ENCODE data around the gene PCSK9. TPM values are rescaled to one million over a fixed set of nuclear protein-coding genes. Genes with fewer than 3 reads are reported as not detected.

The PCSK9 gene
- total RNA-seq, 2 donors from 2014 or later, result 0.21 to 0.27 TPM

GRCh38 chr1:55073187-55073916, 34.0 kb downstream of the PCSK9 start:
- H3K27ac ChIP-seq, result no peak overlapping the region
- no peak for TF ChIP-seq CTCF (IDR thresholded peaks at IDR 0.05)
- H3K4me1 ChIP-seq (ENCODE audit: control insufficient read depth in 1 of 2, low read depth in 2 of 2), result no peaks in the 10 kb centered on the region
- ATAC-seq (ENCODE audit: insufficient number of reproducible peaks, low FRiP score, low read depth), result no peak
- no peaks in the 10 kb centered on the region for H3K9me3 ChIP-seq
- no peak for DNase-seq (ENCODE audit: low spot score)
- H3K27me3 ChIP-seq (replicated peaks; ENCODE audit: insufficient read depth), result no peaks in the 10 kb centered on the region
- no peak overlapping the region for H3K4me3 ChIP-seq
- H3K36me3 ChIP-seq, result peaks cover 68% of the 10 kb centered on the region

- Histone ChIP-seq H3K27me3 (replicated peaks; ENCODE audit: insufficient read depth) (no peaks in the 10 kb centered on the region), H3K9me3 (no peaks in the 10 kb centered on the region), H3K4me3 (no peak overlapping the region), H3K36me3 (peaks cover 59% of the 10 kb centered on the region), H3K4me1 (ENCODE audit: control insufficient read depth in 1 of 2, low read depth in 2 of 2) (no peaks in the 10 kb centered on the region), H3K27ac (no peak overlapping the region)
- no peak for TF ChIP-seq CTCF (IDR thresholded peaks at IDR 0.05)
- ATAC-seq (ENCODE audit: insufficient number of reproducible peaks, low FRiP score, low read depth) (no peak), DNase-seq (ENCODE audit: low spot score) (no peak)
These were observed 35.1 kb downstream of the PCSK9 start for GRCh38 chr1:55074455-55074854.

GRCh38 chr1:55076356-55076755, 37.0 kb downstream of the PCSK9 start:
- no peaks in the 10 kb centered on the region for H3K27me3 ChIP-seq (replicated peaks; ENCODE audit: insufficient read depth)
- no peak for TF ChIP-seq CTCF (IDR thresholded peaks at IDR 0.05)
- no peak overlapping the region for H3K4me3 ChIP-seq
- ATAC-seq (ENCODE audit: insufficient number of reproducible peaks, low FRiP score, low read depth) (no peak), DNase-seq (ENCODE audit: low spot score) (no peak)
- no peaks in the 10 kb centered on the region for H3K4me1 ChIP-seq (ENCODE audit: control insufficient read depth in 1 of 2, low read depth in 2 of 2)
- no peak overlapping the region for H3K27ac ChIP-seq
- peaks cover 56% of the 10 kb centered on the region for H3K36me3 ChIP-seq
- H3K9me3 ChIP-seq, result no peaks in the 10 kb centered on the region

GRCh38 chr1:55078470-55078869, 39.1 kb downstream of the PCSK9 start:
- ATAC-seq (ENCODE audit: insufficient number of reproducible peaks, low FRiP score, low read depth) (no peak), DNase-seq (ENCODE audit: low spot score) (no peak)
- Histone ChIP-seq H3K36me3 (peaks cover 39% of the 10 kb centered on the region), H3K4me3 (no peak overlapping the region), H3K9me3 (no peaks in the 10 kb centered on the region), H3K27ac (no peak overlapping the region), H3K4me1 (ENCODE audit: control insufficient read depth in 1 of 2, low read depth in 2 of 2) (no peaks in the 10 kb centered on the region), H3K27me3 (replicated peaks; ENCODE audit: insufficient read depth) (no peaks in the 10 kb centered on the region)
- no peak for TF ChIP-seq CTCF (IDR thresholded peaks at IDR 0.05)

GRCh38 chr1:55079651-55080050, 40.3 kb downstream of the PCSK9 start:
- no peaks in the 10 kb centered on the region for H3K9me3 ChIP-seq
- DNase-seq (ENCODE audit: low spot score) (no peak), ATAC-seq (ENCODE audit: insufficient number of reproducible peaks, low FRiP score, low read depth) (no peak)
- no peaks in the 10 kb centered on the region for H3K27me3 ChIP-seq (replicated peaks; ENCODE audit: insufficient read depth)
- no peak for TF ChIP-seq CTCF (IDR thresholded peaks at IDR 0.05)
- H3K36me3 ChIP-seq, result peaks cover 41% of the 10 kb centered on the region
- H3K4me3 ChIP-seq, result no peak overlapping the region
- no peak overlapping the region for H3K27ac ChIP-seq
- no peaks in the 10 kb centered on the region for H3K4me1 ChIP-seq (ENCODE audit: control insufficient read depth in 1 of 2, low read depth in 2 of 2)

Data from thoracic aorta (tissue), 2 donors.